Mesendoderm (in vitro differentiated cells): Measurements from ENCODE around the gene SIRPA.

ENCODE experiments used
- DNase-seq: peaks from one replicate; pipeline ENCODE4 v3.0.0; 2013
- H2AK5ac ChIP-seq: 2 replicates; pipeline ENCODE4 v1.6.1; 2013; ENCODE audit warnings: low read length, inconsistent platforms
- H2BK120ac ChIP-seq: 2 replicates; pipeline ENCODE4 v1.6.1; 2013; ENCODE audit warnings: low read depth, mild to moderate bottlenecking, low read length, moderate library complexity, mixed read lengths
- H2BK15ac ChIP-seq: replicated peaks from 2 replicates; pipeline ENCODE4 v1.6.1; 2013; ENCODE audit warnings: low read depth, mild to moderate bottlenecking, moderate library complexity
- H2BK5ac ChIP-seq: 2 replicates; pipeline ENCODE4 v1.6.1; 2013; ENCODE audit warnings: low read length, inconsistent platforms
- H3K18ac ChIP-seq: 2 replicates; pipeline ENCODE4 v1.6.1; 2013; ENCODE audit warnings: mild to moderate bottlenecking, low read length, mixed read lengths
- H3K23ac ChIP-seq: one replicate; pipeline ENCODE4 v1.6.1; 2013; ENCODE audit warnings: low read length
- H3K27ac ChIP-seq: 2 replicates; pipeline ENCODE4 v1.5.1; 2013; ENCODE audit warnings: low read depth, mild to moderate bottlenecking, inconsistent platforms, low read length, moderate library complexity
- H3K27me3 ChIP-seq: 2 replicates; pipeline ENCODE4 v1.6.1; 2013; ENCODE audit warnings: low read length, control low read depth, mild to moderate bottlenecking, inconsistent platforms; ENCODE audit not compliant: insufficient read depth, poor library complexity
- H3K36me3 ChIP-seq: 2 replicates; pipeline ENCODE4 v1.6.1; 2013; ENCODE audit warnings: low read length, inconsistent platforms; ENCODE audit not compliant: control insufficient read depth, insufficient read depth
- H3K4ac ChIP-seq: one replicate; pipeline ENCODE4 v1.6.1; 2013; ENCODE audit warnings: low read depth, mild to moderate bottlenecking, low read length, moderate library complexity
- H3K4me1 ChIP-seq: 2 replicates; pipeline ENCODE4 v1.6.1; 2013; ENCODE audit warnings: low read depth, low read length, inconsistent platforms; ENCODE audit not compliant: control insufficient read depth
- H3K4me2 ChIP-seq: 2 replicates; pipeline ENCODE4 v1.6.1; 2013; ENCODE audit warnings: low read length
- H3K4me3 ChIP-seq: 2 replicates; pipeline ENCODE4 v1.5.1; 2013; ENCODE audit warnings: mild to moderate bottlenecking, low read length
- H3K56ac ChIP-seq: one replicate; pipeline ENCODE4 v1.6.1; 2013; ENCODE audit warnings: low read length
- H3K79me1 ChIP-seq: 2 replicates; pipeline ENCODE4 v1.6.1; 2013; ENCODE audit warnings: low read length, inconsistent platforms
- H3K79me2 ChIP-seq: 2 replicates; pipeline ENCODE4 v1.6.1; 2013; ENCODE audit warnings: mild to moderate bottlenecking, low read length; ENCODE audit not compliant: control insufficient read depth, insufficient read depth
- H3K9ac ChIP-seq: 2 replicates; pipeline ENCODE4 v1.6.1; 2013; ENCODE audit warnings: low read length, inconsistent platforms
- H4K5ac ChIP-seq: one replicate; pipeline ENCODE4 v1.6.1; 2013; ENCODE audit warnings: low read length
- H4K8ac ChIP-seq: one replicate; pipeline ENCODE4 v1.6.1; 2013; ENCODE audit warnings: low read depth, mild to moderate bottlenecking, control low read depth, low read length, moderate library complexity
- whole genome bisulfite sequencing: extraction: QIAGEN DNeasy Blood & Tissue Kit; methylation state at CpG from one replicate; pipeline ENCODE4 v1.1.7; 2013; ENCODE audit warnings: low lambda C conversion rate, missing lambda C conversion rate; ENCODE audit not compliant: insufficient coverage; ENCODE audit errors: extremely low coverage; 5-methylcytosine and 5-hydroxymethylcytosine counted together

The SIRPA gene

DNA sequence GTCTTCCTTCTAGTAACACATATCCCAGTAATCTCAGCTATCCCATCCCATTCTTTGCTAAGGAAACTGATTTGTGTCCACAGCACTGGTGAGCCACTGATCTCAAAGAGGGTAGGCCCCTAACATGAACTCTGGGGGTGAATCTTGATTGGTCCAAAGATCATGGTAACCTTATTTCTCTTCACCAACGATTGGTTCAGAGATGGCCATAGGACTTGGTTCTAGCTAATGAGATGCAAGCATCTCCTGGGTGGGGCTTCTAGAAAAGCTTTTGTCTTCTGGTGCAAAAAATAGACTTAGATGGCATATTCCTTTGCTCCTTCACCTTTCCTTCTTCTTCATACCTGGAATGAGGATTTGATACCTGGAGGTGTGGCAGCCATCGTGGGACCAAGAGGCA is 43.8 kb upstream of the SIRPA start:
- no peak overlapping the region for H2BK15ac ChIP-seq
- H3K18ac ChIP-seq, result no peak overlapping the region
- H3K27me3 ChIP-seq, result no peaks in the 10 kb centered on the region
- H3K27ac ChIP-seq, result no peak overlapping the region
- H3K4me2 ChIP-seq, result no peak overlapping the region
- no peaks in the 10 kb centered on the region for H3K79me1 ChIP-seq
- H3K4me3 ChIP-seq, result no peak overlapping the region
- H4K8ac ChIP-seq, result no peak overlapping the region
- no peak overlapping the region for H2AK5ac ChIP-seq
- H3K4ac ChIP-seq, result no peak overlapping the region
- no peak overlapping the region for H2BK5ac ChIP-seq
- no peak overlapping the region for H2BK120ac ChIP-seq
- WGBS, result no CpG with 5 or more reads among the region's 2 CpGs
- DNase-seq, result no peak
- H3K56ac ChIP-seq, result no peak overlapping the region
- no peaks in the 10 kb centered on the region for H3K36me3 ChIP-seq
- H3K9ac ChIP-seq, result no peak overlapping the region
- H3K23ac ChIP-seq, result no peak overlapping the region
- no peaks in the 10 kb centered on the region for H3K4me1 ChIP-seq
- no peaks in the 10 kb centered on the region for H3K79me2 ChIP-seq
- no peak overlapping the region for H4K5ac ChIP-seq

DNA sequence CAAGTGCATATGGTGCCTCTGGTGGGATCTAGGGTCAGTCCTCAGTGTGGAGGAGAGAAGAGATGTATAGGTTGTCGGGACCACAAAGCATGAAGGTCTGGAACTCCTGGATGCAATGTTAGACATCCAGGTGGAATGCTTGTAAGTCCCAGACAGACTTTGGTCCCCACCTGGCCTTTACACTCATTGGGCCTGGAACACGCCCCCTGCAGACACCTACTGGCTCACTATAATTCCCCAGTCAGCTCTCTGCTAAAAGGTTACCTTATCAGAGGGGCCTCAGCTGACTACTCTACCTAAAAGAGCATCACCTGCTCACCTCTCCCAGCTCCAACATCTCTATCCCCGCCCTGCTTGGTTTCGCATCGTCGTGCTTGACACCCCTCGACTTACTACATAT is 41.7 kb upstream of the SIRPA start:
- H3K27me3 ChIP-seq, result no peaks in the 10 kb centered on the region
- H3K27ac ChIP-seq, result no peak overlapping the region
- no peaks in the 10 kb centered on the region for H3K79me1 ChIP-seq
- no peaks in the 10 kb centered on the region for H3K4me1 ChIP-seq
- H3K4ac ChIP-seq, result no peak overlapping the region
- DNase-seq, result no peak
- no peak overlapping the region for H3K18ac ChIP-seq
- H4K5ac ChIP-seq, result no peak overlapping the region
- no peaks in the 10 kb centered on the region for H3K79me2 ChIP-seq
- H3K56ac ChIP-seq, result no peak overlapping the region
- no peak overlapping the region for H3K9ac ChIP-seq
- H3K23ac ChIP-seq, result no peak overlapping the region
- no peak overlapping the region for H2BK5ac ChIP-seq
- no peaks in the 10 kb centered on the region for H3K36me3 ChIP-seq
- no peak overlapping the region for H2BK120ac ChIP-seq
- H4K8ac ChIP-seq, result no peak overlapping the region
- H2AK5ac ChIP-seq, result no peak overlapping the region
- no peak overlapping the region for H2BK15ac ChIP-seq
- no peak overlapping the region for H3K4me2 ChIP-seq
- H3K4me3 ChIP-seq, result no peak overlapping the region
- no CpG with 5 or more reads among the region's 7 CpGs for WGBS

DNA sequence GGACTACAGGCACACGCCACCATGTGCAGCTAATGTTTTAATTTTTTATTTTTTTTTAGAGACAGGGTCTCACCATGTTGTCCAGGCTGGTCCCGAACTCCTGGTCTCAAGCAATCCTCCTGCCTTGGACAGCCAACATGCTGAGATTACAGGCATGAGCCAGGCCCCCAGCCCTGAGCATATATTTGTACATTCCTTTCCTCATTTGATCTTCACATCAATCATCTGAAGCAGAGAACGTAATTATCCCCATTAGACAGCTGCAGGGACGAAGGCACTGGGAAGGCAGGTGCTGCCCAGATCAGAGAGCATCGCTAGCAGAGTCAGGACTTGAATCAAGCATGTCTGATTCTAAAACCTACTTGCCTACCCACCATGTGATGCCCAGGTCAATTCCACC is 41.0 kb upstream of the SIRPA start:
- Histone ChIP-seq H3K27me3 (no peaks in the 10 kb centered on the region), H2BK5ac (no peak overlapping the region), H2BK120ac (no peak overlapping the region), H3K79me1 (no peaks in the 10 kb centered on the region), H4K8ac (no peak overlapping the region), H3K4me1 (no peaks in the 10 kb centered on the region), H3K56ac (no peak overlapping the region), H3K36me3 (no peaks in the 10 kb centered on the region), H4K5ac (no peak overlapping the region), H3K4me2 (no peak overlapping the region), H3K4ac (no peak overlapping the region), H2AK5ac (no peak overlapping the region), H3K79me2 (no peaks in the 10 kb centered on the region), H3K4me3 (no peak overlapping the region), H3K18ac (no peak overlapping the region), H2BK15ac (no peak overlapping the region), H3K23ac (no peak overlapping the region), H3K9ac (no peak overlapping the region), H3K27ac (no peak overlapping the region)
- DNase-seq, result no peak
- no CpG with 5 or more reads among the region's 5 CpGs for WGBS

DNA sequence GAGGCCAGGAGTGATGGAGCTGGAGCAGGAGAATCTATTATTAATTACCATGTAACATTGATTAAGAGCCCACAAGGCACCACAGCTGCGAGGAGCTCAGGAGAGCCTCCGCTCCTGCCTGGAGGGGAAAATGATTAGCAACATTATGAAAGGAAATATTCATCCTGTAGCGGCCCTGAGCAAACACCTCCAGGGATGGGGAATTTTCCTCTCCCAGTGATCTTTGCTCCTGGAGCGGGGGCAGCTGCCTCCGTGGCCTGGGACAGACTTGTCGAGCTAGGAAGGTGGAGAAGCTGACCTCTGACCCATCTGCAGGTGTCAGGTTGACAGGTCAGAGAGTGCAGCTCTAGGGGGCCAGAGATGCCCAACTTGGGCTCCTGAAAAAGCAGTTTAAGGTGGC is 40.1 kb upstream of the SIRPA start:
- H4K5ac ChIP-seq, result no peak overlapping the region
- no CpG with 5 or more reads among the region's 6 CpGs for WGBS
- no peak overlapping the region for H2AK5ac ChIP-seq
- no peak overlapping the region for H2BK15ac ChIP-seq
- no peak overlapping the region for H3K4me3 ChIP-seq
- no peaks in the 10 kb centered on the region for H3K36me3 ChIP-seq
- no peak overlapping the region for H3K9ac ChIP-seq
- H3K18ac ChIP-seq, result no peak overlapping the region
- no peaks in the 10 kb centered on the region for H3K79me2 ChIP-seq
- H4K8ac ChIP-seq, result no peak overlapping the region
- no peak overlapping the region for H3K27ac ChIP-seq
- no peak overlapping the region for H3K4me2 ChIP-seq
- DNase-seq, result no peak
- H2BK120ac ChIP-seq, result no peak overlapping the region
- no peak overlapping the region for H3K23ac ChIP-seq
- H3K56ac ChIP-seq, result no peak overlapping the region
- H3K27me3 ChIP-seq, result no peaks in the 10 kb centered on the region
- H3K4me1 ChIP-seq, result no peaks in the 10 kb centered on the region
- H2BK5ac ChIP-seq, result no peak overlapping the region
- H3K79me1 ChIP-seq, result no peaks in the 10 kb centered on the region
- H3K4ac ChIP-seq, result no peak overlapping the region

DNA sequence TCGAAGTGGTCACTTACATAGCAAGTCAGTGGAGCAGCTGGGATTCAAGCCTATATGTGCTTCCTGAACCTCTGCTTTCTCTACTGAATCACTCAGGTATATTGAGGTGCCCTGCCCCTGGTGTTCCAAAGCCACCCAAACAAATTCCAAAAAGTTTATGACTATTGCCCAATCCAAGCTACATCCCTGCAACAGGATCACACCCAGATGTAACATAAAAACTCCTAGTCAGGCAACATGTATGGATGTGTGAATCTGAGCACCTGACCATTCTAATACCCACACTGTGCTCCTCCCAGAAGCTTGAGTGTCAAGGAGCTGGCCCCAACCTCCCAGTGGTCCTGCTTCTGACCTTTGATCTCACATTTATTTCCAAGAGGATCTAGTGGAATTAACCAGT is 39.5 kb upstream of the SIRPA start:
- Histone ChIP-seq H2BK120ac (no peak overlapping the region), H3K4me2 (no peak overlapping the region), H2BK5ac (no peak overlapping the region), H3K18ac (no peak overlapping the region), H3K4me3 (no peak overlapping the region), H3K79me2 (no peaks in the 10 kb centered on the region), H3K79me1 (no peaks in the 10 kb centered on the region), H3K4ac (no peak overlapping the region), H3K36me3 (no peaks in the 10 kb centered on the region), H3K9ac (no peak overlapping the region), H4K8ac (no peak overlapping the region), H3K23ac (no peak overlapping the region), H3K56ac (no peak overlapping the region), H4K5ac (no peak overlapping the region), H3K4me1 (peaks cover 2% of the 10 kb centered on the region), H2AK5ac (no peak overlapping the region), H2BK15ac (no peak overlapping the region), H3K27me3 (no peaks in the 10 kb centered on the region), H3K27ac (no peak overlapping the region)
- no CpG with 5 or more reads among the region's 1 CpG for WGBS
- DNase-seq, result no peak

DNA sequence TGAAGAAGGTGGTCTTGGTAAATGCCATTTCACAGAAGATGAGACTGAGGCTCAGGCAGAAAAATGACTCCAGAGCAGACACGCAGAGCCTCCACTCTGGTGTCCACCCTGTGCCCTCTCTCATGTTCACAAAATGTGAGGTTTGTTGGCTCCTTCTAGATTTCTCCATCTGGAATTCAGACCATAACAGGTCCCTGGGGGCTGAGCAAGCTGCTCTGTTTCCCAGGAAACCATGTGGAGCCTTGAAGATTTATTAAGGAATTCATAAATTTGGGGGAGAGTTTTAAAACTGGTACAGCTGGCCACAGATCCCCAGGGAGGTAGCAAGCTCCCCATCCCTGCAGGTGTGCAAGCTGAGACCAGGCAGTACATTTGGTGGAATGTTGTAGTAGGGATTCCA is 38.8 kb upstream of the SIRPA start:
- Histone ChIP-seq H2BK120ac (no peak overlapping the region), H2AK5ac (no peak overlapping the region), H3K23ac (no peak overlapping the region), H3K27ac (no peak overlapping the region), H2BK5ac (no peak overlapping the region), H3K18ac (no peak overlapping the region), H3K79me1 (no peaks in the 10 kb centered on the region), H3K56ac (no peak overlapping the region), H3K4me3 (no peak overlapping the region), H3K4me1 (peaks cover 2% of the 10 kb centered on the region), H2BK15ac (no peak overlapping the region), H3K4me2 (no peak overlapping the region), H3K36me3 (no peaks in the 10 kb centered on the region), H3K79me2 (no peaks in the 10 kb centered on the region), H3K4ac (no peak overlapping the region), H3K27me3 (no peaks in the 10 kb centered on the region), H3K9ac (no peak overlapping the region), H4K8ac (no peak overlapping the region), H4K5ac (no peak overlapping the region)
- no peak for DNase-seq
- no CpG with 5 or more reads among the region's 1 CpG for WGBS
